Measurements from ENCODE around the gene PI4K2A.
"Not testable (repeated sequence)": the region's sequence is repeated elsewhere in the genome, so short reads cannot be mapped to it uniquely, and the experiment has no call there.

Gene PI4K2A

DNA sequence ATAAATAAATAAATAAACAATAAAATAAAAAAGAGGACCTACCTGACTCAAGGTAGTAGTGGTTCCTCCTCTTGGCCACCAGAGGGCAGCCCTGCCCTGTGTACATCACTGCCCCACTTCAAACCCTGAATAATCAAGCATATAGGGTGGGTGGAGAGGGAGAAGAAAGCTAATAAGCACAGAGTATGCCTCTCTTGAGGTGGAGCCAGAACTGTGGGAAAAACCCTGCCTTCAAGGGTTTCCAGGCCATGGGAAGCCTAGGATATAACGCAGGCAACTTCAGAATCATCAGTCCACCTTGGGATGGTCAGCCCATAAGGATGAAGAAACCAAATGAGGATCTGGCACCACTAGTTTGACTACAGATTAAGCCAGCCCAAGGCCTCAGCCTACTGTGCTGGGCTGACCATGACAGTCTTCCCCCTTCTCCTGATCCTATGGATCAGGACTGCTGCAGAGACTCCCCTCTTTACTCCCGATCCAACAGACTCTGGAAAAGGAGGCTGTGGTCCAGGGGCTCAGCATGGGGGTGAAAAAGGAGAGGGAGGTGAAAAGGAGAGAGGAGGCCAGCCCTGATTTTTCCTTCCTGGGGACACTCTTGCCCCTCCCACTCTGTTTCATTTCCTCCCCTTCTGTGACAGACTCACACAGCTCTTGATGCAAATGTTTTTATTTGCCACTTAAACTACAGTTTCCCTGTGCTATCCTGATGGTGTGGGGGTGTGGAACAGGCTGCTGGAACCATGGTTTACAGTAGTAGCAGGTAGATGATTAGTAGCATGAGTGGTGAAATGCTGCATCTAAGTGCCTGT is 36.5 kb downstream of the PI4K2A start:
- DNase-seq = peak; percentile 41

DNA sequence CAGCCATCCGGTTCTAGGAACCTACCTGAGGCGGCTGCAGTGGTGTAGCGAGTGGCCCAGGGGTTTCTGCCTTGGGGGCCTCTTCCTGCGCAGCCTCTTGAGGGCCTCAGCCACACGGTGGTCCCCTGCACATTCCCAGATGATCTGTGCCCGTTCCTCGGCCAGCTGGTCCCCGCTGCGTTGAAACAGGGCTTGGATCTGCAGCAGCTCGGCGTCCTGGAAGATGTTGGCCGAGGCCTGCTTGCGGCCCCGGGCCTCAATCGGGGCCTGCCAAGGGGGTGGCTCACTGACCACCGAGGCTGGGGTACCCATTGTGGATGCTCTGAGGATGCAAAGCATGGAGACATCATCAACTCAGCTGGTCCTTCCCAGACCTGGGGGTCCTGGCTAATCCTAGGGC is 39.1 kb downstream of the PI4K2A start:
- DNase-seq = no peak

DNA sequence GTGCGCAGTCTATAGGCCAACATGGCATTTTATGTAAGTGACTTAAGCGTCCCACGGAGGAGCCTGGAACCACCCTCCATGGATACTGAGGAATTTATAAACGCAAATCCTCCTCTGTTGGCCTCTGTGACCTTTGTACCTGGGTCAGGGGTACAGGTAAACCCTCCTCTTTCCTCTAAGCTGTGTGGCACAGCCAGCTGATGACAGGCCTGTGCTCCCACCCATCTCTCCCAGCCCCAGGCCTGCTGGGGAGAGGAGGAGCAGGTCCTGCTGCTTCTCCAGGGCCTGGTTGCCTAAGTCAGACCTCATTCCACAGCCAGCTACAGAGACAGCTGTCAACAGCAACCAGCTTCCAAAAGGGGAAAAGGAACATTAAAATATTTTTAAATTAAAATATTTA is 41.6 kb downstream of the PI4K2A start:
- no peak for DNase-seq

DNA sequence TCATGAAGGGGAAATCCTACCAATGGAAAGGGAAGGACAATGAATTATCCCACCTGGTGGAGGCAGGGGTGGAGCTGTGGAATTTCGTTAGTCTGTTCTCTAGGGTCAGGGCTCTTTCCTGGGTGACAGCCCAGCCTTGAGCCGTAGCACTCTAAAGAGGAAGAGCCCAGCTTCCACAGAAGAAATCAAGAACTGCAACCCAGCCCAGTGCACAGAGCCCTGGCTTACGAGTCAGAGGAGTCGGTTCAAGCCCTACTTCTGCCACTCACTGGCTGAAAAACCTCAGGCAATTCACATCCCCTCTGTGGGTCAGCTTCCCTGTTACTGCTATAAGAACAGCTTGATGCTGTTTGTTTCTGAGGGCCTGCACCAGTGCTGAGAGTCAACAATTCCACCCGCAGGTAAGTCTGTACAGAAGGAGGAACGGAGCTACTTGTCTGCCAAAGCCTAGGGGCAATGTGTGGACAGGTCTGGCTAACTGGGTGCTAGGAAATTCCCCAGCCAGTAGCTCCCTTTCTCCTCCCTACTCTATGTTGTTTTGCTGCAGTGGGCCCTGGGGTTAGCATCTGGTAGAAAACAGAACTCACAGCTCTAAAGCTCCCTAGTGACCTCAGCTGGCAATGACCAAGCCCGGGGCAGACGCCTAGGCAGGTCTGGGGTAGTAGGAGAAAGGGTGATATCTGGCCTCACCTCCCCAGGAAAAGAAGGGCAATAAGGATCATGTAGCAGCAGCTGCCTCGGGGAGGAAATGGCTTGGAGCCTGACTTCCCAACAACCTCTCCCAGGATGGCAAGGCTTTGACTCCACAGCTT is 43.3 kb downstream of the PI4K2A start:
- DNase-seq = no peak

DNA sequence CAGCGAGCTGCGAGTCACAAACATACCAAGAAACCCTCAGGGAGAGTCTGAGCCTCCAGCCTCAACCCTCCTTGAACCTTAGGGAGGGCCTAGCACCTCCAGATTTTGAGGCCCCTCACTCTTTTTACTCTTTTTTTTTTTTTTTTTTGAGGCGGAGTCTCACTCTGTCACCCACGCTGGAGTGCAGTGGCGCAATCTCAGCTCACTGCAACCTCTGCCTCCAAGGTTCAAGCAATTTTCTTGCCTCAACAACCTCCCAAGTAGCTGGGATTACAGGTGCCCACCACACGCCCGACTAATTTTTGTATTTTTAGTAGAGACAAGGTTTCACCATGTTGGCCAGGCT is 43.9 kb downstream of the PI4K2A start:
- not testable (repeated sequence) for DNase-seq

DNA sequence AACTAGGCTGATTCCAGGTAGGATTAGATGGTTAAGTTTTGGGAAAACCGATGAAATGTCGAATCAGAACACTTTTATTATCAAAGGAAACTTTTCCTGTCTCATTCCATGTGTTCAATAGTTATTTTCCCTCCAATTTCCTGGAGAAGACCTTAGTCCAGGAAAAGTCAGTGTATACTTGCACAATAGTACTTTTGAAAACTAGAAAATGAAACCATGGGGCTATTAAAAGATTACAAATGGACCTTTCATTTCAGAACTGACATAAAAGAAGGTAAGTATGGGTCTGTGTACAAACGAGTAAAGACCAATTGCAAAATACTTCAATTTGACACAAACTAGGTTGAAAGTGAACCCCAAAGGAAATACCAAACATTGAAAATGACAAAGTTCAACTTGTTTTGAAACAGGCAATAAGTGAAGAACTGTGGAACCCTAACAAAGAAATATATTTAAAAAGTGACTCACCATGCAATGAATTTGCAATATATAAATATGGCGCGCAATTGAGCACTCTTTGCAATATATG is 44.5 kb downstream of the PI4K2A start:
- no peak for DNase-seq

DNA sequence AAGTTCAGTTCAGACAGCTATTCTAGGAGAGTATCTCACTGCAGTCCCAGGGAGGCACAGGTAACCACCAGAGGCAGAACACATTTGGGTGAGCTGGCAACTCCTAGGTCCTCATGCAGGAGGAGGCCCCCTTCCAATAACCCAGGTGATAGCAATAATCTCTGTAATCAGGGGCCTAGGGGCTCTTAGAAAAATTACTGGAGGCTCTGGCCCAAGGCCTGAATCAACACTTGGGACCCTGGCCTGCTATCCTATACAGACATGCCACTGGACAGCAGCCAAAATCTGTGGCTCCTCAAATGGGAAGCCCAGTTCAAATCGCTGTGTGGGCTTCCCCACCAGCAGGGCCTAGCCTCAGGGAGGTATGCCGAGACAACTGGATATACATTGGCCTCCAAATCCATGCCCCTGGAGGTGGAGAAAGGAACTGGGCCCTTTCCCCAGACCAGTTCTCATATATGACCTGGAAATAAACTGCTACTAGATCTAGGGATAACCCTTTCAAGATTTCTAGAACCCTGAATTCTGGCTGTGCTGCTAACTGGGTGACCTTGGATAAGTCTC is 45.0 kb downstream of the PI4K2A start:
- no peak for DNase-seq

DNA sequence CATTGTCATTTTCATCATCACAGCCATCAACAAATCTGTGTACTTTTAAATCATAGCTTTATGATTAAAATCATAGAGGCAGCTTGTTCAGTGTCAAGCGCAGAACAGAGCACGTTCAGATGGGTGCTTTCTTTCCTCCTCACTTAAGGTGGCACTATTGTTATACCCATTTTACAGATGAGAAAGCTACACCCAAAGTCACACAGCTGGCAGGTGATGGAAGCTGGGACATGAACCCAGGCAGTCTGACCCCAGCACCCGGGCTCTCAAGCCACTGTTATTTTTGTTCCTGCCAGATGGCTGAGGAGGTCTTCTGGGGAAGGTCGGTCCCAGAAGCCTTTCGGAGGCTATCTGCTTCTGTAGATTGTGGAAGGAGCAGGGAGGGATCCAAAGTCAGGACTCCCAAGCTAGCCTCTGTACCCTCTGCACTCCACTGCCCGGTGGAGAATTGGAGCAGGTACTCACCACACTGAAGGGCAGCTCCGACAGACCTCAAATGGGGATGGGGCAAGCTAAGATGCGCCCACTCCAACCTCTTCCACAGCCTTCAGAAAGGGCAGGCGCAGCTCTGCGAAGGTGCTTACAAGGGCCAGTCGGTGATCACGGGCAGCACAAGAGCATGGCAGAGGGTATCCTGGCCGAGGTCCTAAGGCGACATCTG is 46.0 kb downstream of the PI4K2A start:
- no peak for DNase-seq

DNA sequence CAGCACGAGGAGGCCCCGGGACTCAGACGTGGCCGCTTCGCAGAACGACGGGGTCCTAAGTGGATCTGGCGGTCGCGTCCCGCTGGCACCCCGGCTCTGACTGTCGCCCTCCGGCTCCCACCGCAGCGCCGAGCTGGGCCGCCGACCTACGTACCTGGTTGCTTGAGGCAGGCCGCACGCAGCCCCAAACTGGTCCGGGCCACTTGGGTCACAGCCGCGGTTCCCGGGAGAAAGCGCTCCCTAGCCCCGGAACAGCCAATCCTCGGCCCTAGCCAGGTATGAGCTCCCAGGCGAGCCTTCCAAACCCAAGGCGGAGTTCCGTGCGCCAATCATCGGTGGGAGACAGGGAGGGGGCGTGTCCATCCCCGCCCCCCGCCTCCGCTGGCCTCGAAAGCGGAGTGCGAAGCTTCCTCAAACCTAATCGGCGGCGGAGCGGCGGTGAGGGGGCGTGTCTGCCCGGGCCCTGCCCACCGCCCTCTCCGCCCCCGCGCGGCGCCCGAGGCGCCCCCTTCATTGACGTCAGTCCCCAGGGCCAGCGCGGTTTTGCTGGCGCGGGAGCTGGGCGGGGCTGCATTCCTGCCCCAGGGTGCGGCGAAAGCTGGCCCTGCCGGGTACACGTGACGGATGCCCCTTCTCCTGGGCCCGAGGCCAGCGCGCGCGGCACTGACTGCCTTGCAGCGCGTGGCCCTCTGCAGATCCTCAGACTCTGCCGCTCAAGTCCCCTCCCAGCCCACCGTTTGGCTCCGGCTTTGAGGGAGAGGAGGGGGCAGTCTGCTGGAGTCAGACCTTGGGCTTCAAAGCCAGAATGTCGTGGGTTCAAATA is 46.7 kb downstream of the PI4K2A start, which contains the start of gene AVPI1:
TSS of gene AVPI1 (minus strand) at position 280 of the 823 bp plus-strand sequence. CDS start 7,336 bp downstream, outside the sequence.
- DNase-seq = peak; percentile 95

DNA sequence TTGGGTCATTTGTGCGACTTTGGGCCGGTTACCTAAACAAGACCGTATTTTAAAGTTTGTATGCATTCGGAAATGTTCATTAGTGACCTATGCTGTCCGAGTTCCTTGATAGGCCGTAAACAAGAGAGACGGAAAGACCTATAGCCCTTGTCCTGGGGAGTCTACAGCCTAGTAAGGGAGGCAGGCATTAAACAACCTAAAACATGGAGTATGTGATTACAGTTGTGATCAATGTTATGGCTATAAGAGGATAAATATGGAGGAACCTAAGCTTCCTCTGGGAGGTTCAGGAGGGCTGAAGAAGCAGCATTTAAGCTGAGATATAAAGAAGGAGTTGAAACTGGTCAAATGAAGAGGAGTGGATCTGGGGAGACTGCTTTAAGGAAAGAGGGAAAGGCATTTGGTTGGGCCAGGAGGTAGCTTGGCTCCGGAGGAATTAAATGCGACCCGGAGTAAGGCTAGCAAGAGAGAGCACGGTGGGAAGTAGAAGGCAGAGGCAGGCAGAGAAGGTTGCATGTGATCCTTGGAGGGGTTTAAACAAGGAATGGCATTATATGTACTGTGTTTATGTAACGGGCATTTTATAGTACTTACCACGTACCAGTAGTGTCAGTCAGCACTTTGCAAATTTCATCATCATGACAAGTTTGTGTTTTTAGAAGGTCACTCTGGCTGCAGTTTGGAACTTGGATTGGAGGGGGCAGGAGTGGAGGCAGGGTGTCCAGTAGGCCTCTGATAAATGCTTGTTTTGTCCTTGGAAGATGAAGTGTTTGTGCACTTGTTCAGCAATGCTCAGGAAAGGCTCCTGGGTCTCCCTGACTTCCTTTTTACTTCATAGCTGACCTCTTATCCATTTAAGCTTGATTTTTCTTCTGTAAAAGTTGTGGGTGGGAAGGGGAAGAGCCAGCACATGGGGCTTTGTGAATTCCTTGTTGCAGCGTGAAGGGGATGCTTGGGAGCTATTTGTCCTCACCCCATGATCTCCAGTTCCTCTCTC is 47.6 kb downstream of the PI4K2A start:
- DNase-seq = no peak

DNA sequence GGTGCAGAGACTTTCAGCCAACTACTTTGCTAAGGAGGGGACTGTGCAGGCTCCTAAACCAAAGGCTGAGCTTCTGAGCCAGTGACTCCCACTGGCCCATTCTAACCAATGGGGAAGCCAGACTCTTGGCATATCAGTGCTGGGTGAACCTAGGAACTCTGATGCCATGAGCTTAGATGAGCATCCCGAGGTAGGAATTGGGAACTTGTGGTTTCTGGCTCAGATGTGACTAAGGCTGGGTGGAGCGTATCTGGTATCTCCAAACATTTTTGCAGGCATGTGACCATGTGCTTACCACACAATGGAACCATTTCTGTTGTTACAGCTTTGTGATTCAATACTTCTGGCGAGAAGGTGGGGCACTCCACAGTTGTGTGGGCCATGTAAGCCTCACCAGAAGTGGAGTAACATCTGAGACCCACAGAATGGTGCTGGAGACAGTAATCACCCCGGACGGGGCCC is 49.1 kb downstream of the PI4K2A start:
- no peak for DNase-seq

DNA sequence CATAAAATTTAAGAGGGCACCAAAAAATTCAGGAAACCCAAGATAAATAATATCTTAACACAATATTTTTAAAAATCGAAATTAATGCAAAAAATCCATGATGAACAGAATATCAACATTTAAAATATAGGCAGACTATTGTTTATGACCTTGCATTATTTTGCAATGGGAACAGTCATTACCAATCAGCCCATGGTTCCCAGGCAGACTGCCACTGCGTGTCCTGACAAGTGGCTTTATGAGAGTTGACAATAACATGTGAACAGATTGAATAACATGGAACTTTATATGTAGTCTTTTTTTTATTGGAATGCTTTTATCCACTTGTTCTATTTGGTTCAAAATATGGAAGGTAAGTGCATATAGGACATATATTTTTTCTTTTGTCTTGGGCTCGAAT is 49.7 kb downstream of the PI4K2A start:
- no peak for DNase-seq

DNA sequence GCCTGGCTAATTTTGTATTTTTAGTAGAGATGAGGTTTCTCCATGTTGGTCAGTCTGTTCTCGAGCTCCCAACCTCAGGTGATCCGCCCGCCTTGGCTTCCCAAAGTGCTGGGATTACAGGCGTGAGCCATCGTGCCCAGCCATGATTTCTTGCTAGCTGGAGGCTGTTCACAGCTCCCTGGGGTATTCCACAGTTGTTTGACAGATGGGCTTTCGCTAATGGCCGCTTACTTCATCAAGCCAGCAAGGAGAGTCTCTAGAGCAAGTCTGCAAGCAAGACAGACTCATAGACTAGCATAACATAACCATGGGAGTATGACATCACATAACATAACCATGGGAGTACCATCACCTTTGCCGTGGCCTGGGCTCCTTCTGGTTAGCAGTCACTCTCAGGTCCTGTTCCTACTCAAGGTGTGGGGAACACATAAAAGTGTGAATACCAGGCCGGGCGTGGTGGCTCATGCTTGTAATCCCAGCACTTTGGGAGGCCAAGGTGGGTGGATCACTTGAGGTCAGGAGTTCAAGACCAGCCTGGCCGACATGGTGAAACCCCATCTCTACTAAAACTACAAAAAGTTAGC is 57.7 kb downstream of the PI4K2A start:
- not testable (repeated sequence) for DNase-seq

DNA sequence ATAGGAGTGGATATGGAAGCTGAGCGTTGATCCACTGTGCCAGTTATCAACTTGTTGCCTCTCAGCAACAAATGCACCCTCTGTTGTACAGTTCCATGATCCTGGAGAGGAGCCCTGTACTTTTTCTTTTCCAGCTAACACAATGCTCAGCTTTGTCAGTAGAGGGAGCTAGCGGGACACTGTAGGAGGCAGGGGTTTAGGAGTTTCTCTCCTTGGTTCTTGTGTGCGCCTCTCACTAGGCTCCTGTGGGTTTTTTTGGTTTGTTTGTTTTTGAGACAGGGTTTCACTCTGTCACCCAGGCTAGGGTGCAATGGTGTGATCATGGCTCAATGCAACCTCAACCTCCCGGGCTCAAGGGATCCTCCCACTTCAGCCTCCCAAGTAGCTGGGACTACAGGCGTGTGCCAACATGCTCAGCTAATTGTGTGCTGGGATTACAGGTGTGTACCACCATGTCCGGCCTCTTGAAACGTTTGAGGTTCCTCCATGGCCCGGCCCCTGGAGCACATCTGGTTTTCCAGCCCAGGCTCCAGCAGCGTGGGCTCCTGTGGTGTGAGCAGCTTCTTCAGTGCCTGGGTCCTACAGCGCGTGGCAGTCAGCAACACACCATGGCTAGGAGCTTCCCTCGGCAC is 61.1 kb downstream of the PI4K2A start:
- DNase-seq = peak; percentile 32

DNA sequence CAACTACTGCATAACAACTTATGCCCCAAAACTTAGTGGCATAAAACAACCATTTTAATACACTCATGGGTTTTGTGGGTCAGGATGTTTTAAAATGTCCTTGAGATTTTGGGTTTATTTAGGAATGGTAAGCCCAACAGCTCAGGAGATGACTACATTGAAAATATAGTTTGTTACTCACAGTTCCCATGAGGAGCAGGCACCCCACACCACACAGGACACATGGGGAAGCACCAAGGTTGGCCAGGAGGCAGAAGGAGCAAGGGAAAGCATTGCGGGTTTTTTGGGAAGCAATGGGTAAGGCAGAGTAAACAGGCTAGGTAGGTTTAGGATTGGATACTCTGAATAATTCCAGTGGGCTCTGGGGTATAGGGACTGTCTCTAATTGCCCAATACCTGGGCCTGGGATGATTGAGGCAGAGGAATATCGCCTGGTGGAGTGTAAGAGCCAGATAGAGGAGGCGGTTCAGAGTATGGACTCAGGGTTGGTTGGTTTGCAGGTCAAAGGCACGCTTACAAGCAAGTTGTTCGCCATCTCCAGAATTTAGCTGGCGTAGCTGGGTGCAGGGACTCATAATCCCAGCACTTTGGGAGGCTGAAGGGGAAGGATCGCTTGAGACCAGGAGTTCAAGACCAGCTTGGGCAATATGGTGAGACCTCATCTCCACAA is 63.1 kb downstream of the PI4K2A start:
- no peak for DNase-seq

DNA sequence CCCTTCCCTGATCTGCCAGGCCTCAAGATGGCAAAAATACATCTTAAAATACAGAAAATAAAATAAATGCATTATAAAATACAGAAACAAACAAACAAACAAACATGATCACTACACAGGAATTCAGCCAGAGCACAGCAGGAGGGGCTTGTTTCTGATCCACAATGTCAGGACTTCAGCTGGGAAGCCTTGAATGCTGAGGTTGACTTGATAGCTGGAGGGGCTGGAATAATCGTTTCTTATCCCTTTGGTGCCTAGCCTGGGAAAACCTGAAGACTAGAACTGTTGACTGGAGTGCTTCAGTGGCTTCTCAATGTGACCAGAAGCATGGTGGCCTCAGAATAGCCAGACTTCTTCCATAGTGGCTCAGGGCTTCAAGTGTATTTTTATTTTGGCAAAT is 63.9 kb downstream of the PI4K2A start:
- DNase-seq = no peak

DNA sequence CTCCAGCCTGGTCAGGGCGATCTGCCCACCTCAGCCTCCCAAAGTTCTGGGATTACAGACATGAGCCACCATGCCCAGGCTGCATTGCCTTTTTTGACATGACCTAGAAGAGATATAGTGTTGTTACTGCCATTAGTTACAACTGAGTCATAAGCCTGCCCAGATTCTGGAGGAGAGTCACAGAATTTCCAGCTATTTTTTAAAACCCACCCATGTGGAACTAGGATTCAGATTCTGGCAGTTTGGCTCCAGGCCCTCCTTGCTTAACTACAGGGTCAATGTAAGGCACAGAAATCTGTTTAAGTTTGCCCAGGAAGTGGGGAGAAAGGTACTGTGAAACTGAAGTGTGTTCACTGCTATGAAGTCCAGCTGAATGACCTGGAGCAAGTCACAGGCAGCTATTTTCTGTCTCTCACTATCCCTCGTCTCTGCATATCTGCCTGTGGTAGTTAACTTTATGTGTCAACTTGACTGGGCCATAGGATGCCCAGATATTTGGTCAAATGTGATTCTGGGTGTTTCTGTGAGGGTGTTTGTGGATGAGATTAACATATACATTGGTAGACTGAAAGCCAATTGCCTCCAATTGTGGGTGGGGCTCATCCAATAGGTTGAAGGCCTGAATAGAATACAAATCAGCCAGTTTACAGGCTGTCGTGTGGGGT is 64.7 kb downstream of the PI4K2A start:
- DNase-seq = no peak

DNA sequence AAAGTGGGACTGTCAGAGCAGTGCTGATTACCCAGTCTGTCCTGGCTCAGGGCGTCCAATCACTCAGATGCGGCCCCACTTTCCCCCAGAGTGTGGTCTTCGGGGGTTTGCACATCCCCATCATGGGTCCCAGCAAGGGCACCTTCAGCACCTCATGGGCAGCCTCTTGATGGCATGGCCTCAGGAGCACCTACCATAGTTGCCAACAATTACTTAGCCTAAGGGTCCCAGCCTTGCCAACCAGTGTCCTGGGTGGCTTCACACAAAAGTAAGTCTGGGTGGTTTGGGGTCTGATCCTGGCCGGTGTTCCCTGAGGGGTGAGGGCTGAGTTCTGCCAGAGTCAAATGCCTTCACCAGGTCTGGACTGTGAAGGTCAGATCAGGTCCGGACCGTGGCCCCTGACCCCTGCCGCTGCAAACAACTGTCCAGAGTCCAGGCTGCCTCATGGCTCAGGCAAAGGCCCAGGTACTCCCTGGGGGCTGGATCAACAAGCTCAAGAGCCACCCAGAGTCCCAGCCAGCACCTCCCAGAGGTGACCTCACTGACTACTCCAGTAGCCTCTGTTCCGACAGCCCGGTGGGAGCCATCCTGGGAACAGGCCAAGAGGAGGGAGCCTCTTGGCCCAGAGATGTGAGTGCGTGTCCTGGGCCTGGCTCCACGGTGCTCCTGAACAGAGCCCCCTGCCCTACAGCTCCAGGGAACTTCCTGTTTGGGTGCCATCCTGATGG is 66.8 kb downstream of the PI4K2A start:
- DNase-seq = no peak

Measured in activated T-cell treated with anti-CD3 and anti-CD28 coated beads for 4 hours (primary cell).